GM18499 (cell line): ENCODE data around the gene TSBP1.
"Not testable (repeated sequence)": the region's sequence is repeated elsewhere in the genome, so short reads cannot be mapped to it uniquely, and the experiment has no call there.

ENCODE experiments used
- ATAC-seq: cut with Tn5 transposase; IDR thresholded peaks from one replicate; pipeline ENCODE4 v1.9.1; 2021; ENCODE audit warnings: moderate number of reproducible peaks; ENCODE audit not compliant: insufficient read depth, unreplicated experiment

Gene TSBP1

DNA sequence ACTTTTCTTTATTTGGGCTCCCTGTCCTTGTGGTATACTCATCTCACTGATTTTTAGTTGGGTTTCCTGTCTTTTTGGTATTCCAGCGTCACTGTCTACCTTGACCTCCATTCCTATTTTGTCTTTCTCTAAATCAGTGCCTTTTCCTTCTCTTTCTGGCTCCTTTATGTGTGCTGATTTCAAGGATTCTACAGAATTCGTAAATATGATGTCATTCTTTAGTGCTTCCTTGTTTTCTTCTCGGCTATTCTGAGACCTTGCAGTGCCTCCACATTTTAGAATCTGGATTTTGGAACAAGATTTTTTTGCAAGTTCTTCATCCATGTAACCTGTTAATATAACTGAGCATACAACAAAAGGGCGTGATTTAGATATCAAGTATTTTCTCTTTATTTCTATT lies 78.0 kb downstream of the TSBP1 start:
- no peak for ATAC-seq

- no peak for ATAC-seq
These were observed 80.2 kb downstream of the TSBP1 start for GRCh38 chr6:32291543-32291942.

DNA sequence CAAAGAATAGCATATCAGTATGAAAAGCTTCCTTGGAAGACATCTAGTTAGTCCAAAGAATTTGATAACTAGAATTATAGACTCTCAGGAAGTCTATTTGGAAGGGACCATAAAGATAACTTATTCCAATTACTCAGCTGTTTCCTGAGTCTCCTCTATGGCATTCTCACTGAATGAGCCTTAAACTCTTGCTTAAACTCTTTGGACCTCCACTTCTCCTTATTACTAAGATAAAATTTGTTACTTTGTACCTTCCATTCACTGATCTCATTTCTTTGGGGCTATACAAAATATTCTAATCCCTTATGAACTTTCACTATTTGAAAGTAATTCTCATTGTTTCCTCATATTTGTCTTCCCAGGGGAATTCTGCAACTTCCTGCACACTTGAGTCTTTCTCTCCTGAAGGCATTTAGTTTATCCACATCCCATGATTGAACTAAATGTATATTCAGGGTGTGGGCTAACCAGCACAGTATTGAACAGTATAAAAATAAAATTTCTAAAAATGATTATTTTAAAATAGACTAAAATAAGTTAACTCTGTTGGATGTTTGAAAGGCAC lies 80.7 kb downstream of the TSBP1 start:
- no peak for ATAC-seq

DNA sequence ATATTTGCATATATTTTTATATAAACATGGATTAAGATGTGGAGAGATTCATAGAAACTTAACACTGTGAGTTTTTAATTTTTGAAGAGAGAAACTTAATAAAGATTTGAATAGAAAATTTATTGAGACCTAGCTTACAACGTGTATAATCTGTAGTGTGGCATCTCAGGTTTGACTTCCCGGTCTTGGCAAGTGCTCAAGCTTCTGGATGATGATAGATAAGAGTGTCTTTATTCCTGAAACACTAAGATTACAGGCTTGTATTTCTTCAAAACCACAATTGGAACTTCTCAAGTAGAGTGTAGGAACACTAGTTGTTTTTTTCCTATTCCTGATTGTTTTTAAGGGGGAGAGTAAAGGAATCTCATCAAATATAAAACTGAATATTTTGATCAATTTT lies 83.3 kb downstream of the TSBP1 start:
- no peak for ATAC-seq

- not testable (repeated sequence) for ATAC-seq
These were observed 97.7 kb downstream of the TSBP1 start for GRCh38 chr6:32273801-32274577.

DNA sequence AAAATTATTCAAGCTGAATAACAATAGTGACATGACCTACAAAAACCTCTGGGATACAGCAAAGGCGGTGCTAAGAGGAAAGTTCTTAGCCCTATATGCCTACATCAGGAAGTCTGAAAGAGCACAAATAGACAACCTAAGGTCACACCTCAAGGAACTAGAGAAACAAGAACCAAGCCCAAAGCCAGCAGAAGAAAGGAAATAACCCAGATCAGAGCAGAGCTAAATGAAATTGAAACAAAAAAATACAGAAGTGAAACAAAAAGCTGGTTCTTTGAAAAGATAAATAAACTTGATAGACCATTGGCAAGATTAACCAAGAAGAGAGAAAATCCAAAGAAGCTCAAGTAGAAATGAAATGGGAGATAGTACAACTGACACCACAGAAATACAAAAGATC lies 100.3 kb downstream of the TSBP1 start:
- ATAC-seq = no peak

DNA sequence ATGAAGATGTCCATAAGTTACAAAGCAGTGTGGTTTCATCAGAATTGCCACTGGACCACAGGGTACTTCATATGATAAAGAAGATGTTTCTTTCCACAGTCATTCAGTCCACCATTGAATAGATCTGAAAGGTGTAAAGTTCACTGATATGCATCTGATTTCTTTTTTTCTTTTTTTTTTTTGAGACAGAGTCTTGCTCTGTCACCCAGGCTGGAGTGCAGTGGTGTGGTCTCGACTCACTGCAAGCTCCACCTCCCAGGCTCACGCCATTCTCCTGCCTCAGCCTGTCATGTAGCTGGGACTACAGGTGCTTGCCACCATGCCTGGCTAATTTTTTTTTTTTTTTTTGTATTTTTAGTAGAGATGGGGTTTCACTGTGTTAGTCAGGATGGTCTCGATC lies 103.2 kb downstream of the TSBP1 start:
- not testable (repeated sequence) for ATAC-seq

GRCh38 chr6:32267035-32267434 lies 104.7 kb downstream of the TSBP1 start:
- ATAC-seq = no peak

- ATAC-seq = not testable (repeated sequence)
These were observed 114.4 kb downstream of the TSBP1 start for GRCh38 chr6:32257262-32257661.

GRCh38 chr6:32255199-32256153 lies 116.2 kb downstream of the TSBP1 start:
- no peak for ATAC-seq

- ATAC-seq = no peak
These were observed 116.9 kb downstream of the TSBP1 start for GRCh38 chr6:32254761-32255198.

- ATAC-seq = no peak
These were observed 119.2 kb downstream of the TSBP1 start for GRCh38 chr6:32252331-32253009.

- ATAC-seq = no peak
These were observed 122.4 kb downstream of the TSBP1 start for GRCh38 chr6:32249262-32249661.

DNA sequence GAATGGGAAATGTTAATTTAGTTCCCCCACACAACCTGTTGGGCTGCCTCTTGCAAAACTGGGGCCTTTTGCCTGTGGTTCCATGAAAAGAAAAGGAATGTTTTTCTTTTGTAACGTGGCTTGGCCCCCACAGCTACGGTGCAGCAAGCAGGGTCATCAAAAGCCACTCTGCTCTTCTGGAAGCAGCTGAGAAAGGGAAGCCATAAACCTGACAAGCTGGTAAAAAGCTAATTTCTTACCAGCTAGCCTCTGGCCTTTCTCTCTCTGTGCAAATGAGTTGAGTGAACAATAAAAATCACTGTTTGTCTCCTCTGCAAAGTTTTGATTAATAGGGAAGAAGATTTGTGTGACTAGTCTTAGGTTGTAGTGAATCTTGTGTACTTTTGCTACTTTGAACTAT lies 124.3 kb downstream of the TSBP1 start:
- ATAC-seq = no peak

DNA sequence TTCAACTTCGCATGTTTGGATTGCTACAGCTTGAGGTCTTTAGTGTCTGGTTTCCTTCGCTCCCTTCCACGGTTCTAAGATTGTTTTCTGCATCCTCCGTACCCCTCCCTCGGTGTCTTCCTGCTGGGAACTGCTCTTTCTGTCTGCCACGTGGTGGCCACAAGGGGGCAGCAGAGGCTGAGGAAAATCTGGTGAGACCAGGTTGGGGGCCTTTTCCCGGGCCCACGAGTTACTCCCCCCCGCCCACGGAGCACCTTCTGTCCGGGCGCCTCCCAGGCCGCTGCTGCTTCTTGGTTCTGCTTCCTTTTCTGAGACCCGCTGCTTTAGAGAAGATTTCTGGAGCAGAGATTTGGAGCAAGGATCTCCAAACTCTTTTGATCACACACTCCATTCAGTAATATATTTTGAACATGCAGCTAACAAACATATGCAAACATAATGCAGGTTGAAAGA lies 126.7 kb downstream of the TSBP1 start:
- no peak for ATAC-seq

DNA sequence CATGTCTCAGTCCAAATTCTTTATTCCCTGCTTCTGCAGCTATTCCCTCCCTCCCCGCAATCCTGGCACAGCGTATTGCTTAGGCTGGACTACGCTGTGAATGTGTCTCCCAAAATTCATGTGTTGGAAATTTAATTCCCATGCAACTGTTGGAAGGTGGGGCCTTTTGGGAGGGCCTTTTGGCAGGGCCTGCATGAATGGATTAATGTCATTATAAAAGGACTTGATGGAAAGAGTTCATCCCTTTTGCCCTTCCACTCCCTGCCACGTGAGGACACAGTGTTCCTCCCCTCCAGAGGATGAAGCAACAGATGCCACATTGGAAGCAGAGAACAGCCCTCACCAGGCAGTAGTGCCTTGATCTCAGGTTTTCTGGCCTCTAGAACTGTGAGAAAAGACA lies 127.4 kb downstream of the TSBP1 start:
- ATAC-seq = no peak
